Fibroblast of skin of right biceps (primary cell): ENCODE data around the gene ACTN1.

Experiments
- DNase-seq: peaks from one replicate; pipeline ENCODE4 v3.0.0-alpha.2; 2013

The ACTN1 gene

GRCh38 chr14:68906439-68906838 is 72.7 kb downstream of the ACTN1 start:
- no peak for DNase-seq

GRCh38 chr14:68905107-68905895 is 73.8 kb downstream of the ACTN1 start:
- DNase-seq: no peak

GRCh38 chr14:68902357-68902756 is 76.7 kb downstream of the ACTN1 start:
- no peak for DNase-seq

- DNase-seq: no peak
Observed at GRCh38 chr14:68899033-68899603, 80.0 kb downstream of the ACTN1 start.

GRCh38 chr14:68898248-68899032 is 80.7 kb downstream of the ACTN1 start:
- no peak for DNase-seq

GRCh38 chr14:68897559-68898155 is 81.4 kb downstream of the ACTN1 start:
- no peak for DNase-seq

- DNase-seq: peak; percentile 17
Observed at GRCh38 chr14:68896132-68896531, 83.0 kb downstream of the ACTN1 start.

GRCh38 chr14:68894802-68895703 is 84.0 kb downstream of the ACTN1 start:
- DNase-seq: peak; percentile 34

GRCh38 chr14:68894123-68894522 is 85.0 kb downstream of the ACTN1 start:
- DNase-seq: no peak

GRCh38 chr14:68893566-68893965 is 85.5 kb downstream of the ACTN1 start:
- no peak for DNase-seq

GRCh38 chr14:68892961-68893360 is 86.1 kb downstream of the ACTN1 start:
- DNase-seq: no peak

GRCh38 chr14:68891851-68892660 is 87.0 kb downstream of the ACTN1 start:
- peak; percentile 74 for DNase-seq

GRCh38 chr14:68890173-68890931 is 88.8 kb downstream of the ACTN1 start:
- DNase-seq: no peak

- DNase-seq: no peak
Observed at GRCh38 chr14:68888883-68889282, 90.2 kb downstream of the ACTN1 start.

- no peak for DNase-seq
Observed at GRCh38 chr14:68888025-68888850, 90.9 kb downstream of the ACTN1 start.

GRCh38 chr14:68886109-68886434 is 93.0 kb downstream of the ACTN1 start:
- DNase-seq: no peak

- no peak for DNase-seq
Observed at GRCh38 chr14:68885226-68886108, 93.6 kb downstream of the ACTN1 start.
